Fibroblast of pulmonary artery (primary cell): Measurements from ENCODE around the gene SWSAP1.
"Not testable (repeated sequence)": the region's sequence is repeated elsewhere in the genome, so short reads cannot be mapped to it uniquely, and the experiment has no call there.

Experiments used
- DNase-seq: peaks from one replicate; pipeline ENCODE4 v3.0.0-alpha.2; 2010; ENCODE audit warnings: low read depth
- H3K4me3 ChIP-seq: replicated peaks from 2 replicates; pipeline ENCODE4 v1.5.1; 2011; ENCODE audit warnings: low read depth, mild to moderate bottlenecking, control low read depth, low read length, moderate library complexity
- CTCF ChIP-seq: IDR thresholded peaks from 2 replicates; pipeline ENCODE4 v1.5.1; 2011; ENCODE audit warnings: mild to moderate bottlenecking, control low read depth, low read length, inconsistent platforms; ENCODE audit errors: missing control alignments

SWSAP1 gene

DNA sequence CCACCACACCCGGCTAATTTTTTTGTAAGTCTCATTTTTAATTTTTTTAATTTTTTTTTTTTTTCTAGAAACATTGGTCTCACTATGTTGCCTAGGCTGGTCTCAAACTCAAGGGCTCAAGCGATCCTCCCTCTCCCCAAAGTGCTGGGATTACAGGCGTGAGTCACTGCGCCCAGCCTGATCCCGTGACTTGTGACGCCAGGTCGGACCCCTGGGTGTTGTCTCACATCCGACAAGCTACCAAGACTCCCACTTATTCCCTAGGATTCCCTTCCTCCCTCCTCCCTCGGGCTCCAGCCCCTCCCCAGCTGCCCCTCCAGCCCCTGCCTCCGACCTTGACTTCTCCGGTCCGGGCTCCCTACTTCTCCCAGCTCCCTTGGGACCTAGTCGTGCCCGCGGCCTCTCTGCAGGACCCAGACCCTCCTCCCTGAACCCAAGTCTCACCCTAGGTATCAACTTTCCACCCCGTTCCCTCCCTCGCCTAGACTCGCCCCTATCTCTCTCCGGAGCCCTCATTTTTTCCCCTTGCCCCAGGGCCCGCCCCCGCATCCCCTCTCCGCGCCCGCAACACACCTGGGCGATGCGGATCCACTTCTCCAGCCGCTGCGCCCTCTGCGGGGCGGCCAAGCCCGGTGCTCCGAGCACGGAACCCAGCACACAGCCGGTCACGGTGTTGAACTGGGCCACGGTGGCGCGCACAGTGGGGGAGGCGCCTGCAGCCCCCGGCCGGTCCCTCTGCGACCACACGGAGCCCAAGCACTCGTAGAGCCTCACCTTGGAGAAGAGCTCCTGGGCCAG is 31.6 kb downstream of the SWSAP1 start:
- peak; percentile 41 for TF ChIP-seq CTCF
- peak overlapping the region; percentile 14 for H3K4me3 ChIP-seq
- peak; percentile 56 for DNase-seq

GRCh38 chr19:11406703-11407236 is 32.3 kb downstream of the SWSAP1 start:
- not testable (repeated sequence) for DNase-seq, H3K4me3 ChIP-seq

GRCh38 chr19:11408591-11408990 is 34.1 kb downstream of the SWSAP1 start:
- no peak for TF ChIP-seq CTCF
- no peak for DNase-seq
- H3K4me3 ChIP-seq: no peak overlapping the region

GRCh38 chr19:11410682-11411081 is 36.2 kb downstream of the SWSAP1 start:
- DNase-seq: peak; percentile 11
- H3K4me3 ChIP-seq: no peak overlapping the region

GRCh38 chr19:11414544-11414943 is 40.1 kb downstream of the SWSAP1 start:
- DNase-seq: no peak
- no peak for TF ChIP-seq CTCF
- H3K4me3 ChIP-seq: no peak overlapping the region

More at GRCh38 chr19:11410682-11411081, 36.2 kb downstream of the SWSAP1 start:
- TF ChIP-seq CTCF: no peak

GRCh38 chr19:11416346-11417052 is 42.0 kb downstream of the SWSAP1 start:
- DNase-seq: no peak
- H3K4me3 ChIP-seq: no peak overlapping the region
- no peak for TF ChIP-seq CTCF

- no peak for DNase-seq
- H3K4me3 ChIP-seq: no peak overlapping the region
- TF ChIP-seq CTCF: no peak
Measured at GRCh38 chr19:11418094-11418548, 43.7 kb downstream of the SWSAP1 start.
